GM10266 (cell line): ENCODE results near the gene PRKCE.
A peak's percentile ranks its signal among the peaks of the same experiment; 100 is the strongest.

Source experiments
- DNase-seq: peaks from one replicate; pipeline ENCODE4 v3.0.0; 2012; ENCODE audit errors: extremely low spot score
- CTCF ChIP-seq: IDR thresholded peaks from 2 replicates; pipeline ENCODE4 v1.5.1; 2012; ENCODE audit warnings: mild to moderate bottlenecking, low read depth; ENCODE audit not compliant: control insufficient read depth, insufficient read depth; ENCODE audit errors: missing control alignments

Gene PRKCE

GRCh38 chr2:45697190-45697589, 45.7 kb downstream of the PRKCE start:
- no peak for DNase-seq
- no peak for TF ChIP-seq CTCF

- no peak for DNase-seq
- no peak for TF ChIP-seq CTCF
These were observed 47.1 kb downstream of the PRKCE start for GRCh38 chr2:45698554-45698953.

GRCh38 chr2:45699032-45699658, 47.7 kb downstream of the PRKCE start:
- TF ChIP-seq CTCF, result no peak
- DNase-seq, result peak; percentile 17

DNA sequence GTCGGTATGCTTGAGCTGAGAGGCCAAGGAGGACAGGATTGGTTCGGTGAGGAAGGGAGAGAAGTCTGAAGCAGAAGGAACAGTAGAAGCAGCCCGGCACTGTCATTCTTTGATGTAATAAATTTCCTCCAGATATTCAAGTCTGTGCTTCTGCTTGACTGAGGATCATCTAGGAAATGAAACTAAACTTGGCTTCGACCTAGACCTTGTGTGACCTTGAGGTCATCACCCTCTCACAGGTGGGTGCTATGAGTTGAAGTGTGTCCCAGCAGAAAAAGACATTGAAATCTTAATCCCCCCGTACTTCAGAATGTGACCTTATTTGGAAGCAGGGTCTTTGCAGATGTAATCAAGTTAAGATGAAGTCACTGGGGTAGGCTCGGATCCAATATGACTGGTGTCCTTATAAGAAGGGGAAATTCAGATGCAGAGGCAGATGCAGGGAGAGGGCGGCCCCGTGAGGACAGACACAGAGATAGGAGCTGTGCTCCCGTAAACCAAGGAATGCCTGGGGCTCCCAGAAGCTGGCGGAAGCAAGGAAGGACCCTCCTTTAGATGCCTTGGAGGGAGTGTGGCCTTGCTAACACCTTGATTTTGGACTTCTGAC, 49.0 kb downstream of the PRKCE start:
- no peak for DNase-seq

GRCh38 chr2:45705233-45705632, 53.8 kb downstream of the PRKCE start:
- no peak for TF ChIP-seq CTCF
- no peak for DNase-seq

More for the DNA sequence above, 49.0 kb downstream of the PRKCE start:
- TF ChIP-seq CTCF, result peak; percentile 4

- DNase-seq, result no peak
- no peak for TF ChIP-seq CTCF
These were observed 54.6 kb downstream of the PRKCE start for GRCh38 chr2:45706033-45706432.

- no peak for TF ChIP-seq CTCF
These were observed 55.5 kb downstream of the PRKCE start for GRCh38 chr2:45707006-45707405.

More at GRCh38 chr2:45707006-45707405, 55.5 kb downstream of the PRKCE start:
- DNase-seq, result no peak
